CD14-positive monocyte (primary cell): Measurements from ENCODE around the gene TFAP2E. TPM values are rescaled to one million over a fixed set of nuclear protein-coding genes. Genes with fewer than 3 reads are reported as not detected.
"Not testable (repeated sequence)": the region's sequence is repeated elsewhere in the genome, so short reads cannot be mapped to it uniquely, and the experiment has no call there.

Experiments used
- DNase-seq, 3 donors: peaks; one replicate each; pipeline ENCODE4 v3.0.0-alpha.2; 2011 to 2022
- H2AFZ ChIP-seq: 2 replicates; pipeline ENCODE4 v1.6.0; 2012; ENCODE audit warnings: mild to moderate bottlenecking, low read depth, low read length, inconsistent platforms; ENCODE audit not compliant: insufficient read depth, poor library complexity, severe bottlenecking
- H3K27ac ChIP-seq, 2 donors: 1 replicate in 1 of 2; 2 replicates in 1 of 2; pipeline ENCODE4 v1.5.1; 2012 to 2013; ENCODE audit warnings: low read length in 2 of 2, control low read depth in 1 of 2, inconsistent platforms in 1 of 2, low read depth in 1 of 2, mild to moderate bottlenecking in 1 of 2
- H3K27me3 ChIP-seq, 2 donors: one replicate each; pipeline versions ENCODE4 v1.6.0 to v1.6.1; 2011 to 2013; ENCODE audit warnings: low read length in 2 of 2; ENCODE audit not compliant: control insufficient read depth in 2 of 2, insufficient read depth in 2 of 2
- H3K36me3 ChIP-seq, 2 donors: replicated peaks in 1 of 2; 1 replicate in 1 of 2; 2 replicates in 1 of 2; pipeline versions ENCODE4 v1.5.1 to v1.6.1; 2012 to 2013; ENCODE audit warnings: low read length in 2 of 2, control low read depth in 1 of 2, inconsistent platforms in 1 of 2, mild to moderate bottlenecking in 1 of 2; ENCODE audit not compliant: insufficient read depth in 2 of 2, control insufficient read depth in 1 of 2
- H3K4me1 ChIP-seq, 2 donors: 1 replicate in 1 of 2; 2 replicates in 1 of 2; pipeline versions ENCODE4 v1.5.1 to v1.6.1; 2012 to 2013; ENCODE audit warnings: low read length in 2 of 2, control low read depth in 1 of 2, inconsistent platforms in 1 of 2, mild to moderate bottlenecking in 1 of 2, moderate library complexity in 1 of 2; ENCODE audit not compliant: insufficient read depth in 2 of 2, control insufficient read depth in 1 of 2
- H3K4me2 ChIP-seq: replicated peaks from 2 replicates; pipeline ENCODE3; 2012; ENCODE audit warnings: low read length, moderate library complexity, mild to moderate bottlenecking; ENCODE audit not compliant: poor library complexity, severe bottlenecking; ENCODE audit errors: extremely low read depth
- H3K4me3 ChIP-seq, 3 experiments: fragments of 200-600 bp in 1 of 3; sonication (generic) in 1 of 3; replicated peaks in 1 of 3; 1 replicate in 2 of 3; 2 replicates in 1 of 3; pipeline ENCODE4 v1.5.1; 2011 to 2013; ENCODE audit warnings: low read length in 3 of 3, mild to moderate bottlenecking in 3 of 3, control low read depth in 2 of 3, low read depth in 2 of 3, inconsistent platforms in 1 of 3, moderate library complexity in 1 of 3
- H3K79me2 ChIP-seq: 2 replicates; pipeline ENCODE4 v1.6.0; 2012; ENCODE audit warnings: mild to moderate bottlenecking, control low read depth, inconsistent platforms, low read length, moderate library complexity; ENCODE audit not compliant: insufficient read depth
- H3K9ac ChIP-seq: 2 replicates; pipeline ENCODE4 v1.6.0; 2017; ENCODE audit warnings: low read length, mild to moderate bottlenecking; ENCODE audit not compliant: insufficient read depth, poor library complexity, severe bottlenecking
- H3K9me3 ChIP-seq, 2 donors: replicated peaks in 1 of 2; 1 replicate in 1 of 2; 2 replicates in 1 of 2; pipeline versions ENCODE4 v1.5.1 to v1.6.1; 2012 to 2013; ENCODE audit warnings: low read length in 2 of 2, control low read depth in 1 of 2; ENCODE audit not compliant: control insufficient read depth in 1 of 2, insufficient read depth in 1 of 2
- H4K20me1 ChIP-seq: 2 replicates; pipeline ENCODE4 v1.6.0; 2012; ENCODE audit warnings: mild to moderate bottlenecking, low read length, control low read depth, moderate library complexity; ENCODE audit not compliant: insufficient read depth
- H3K27ac Mint-ChIP-seq, 7 donors: one replicate each; pipeline ENCODE4 v1.8.0; 2020; ENCODE audit warnings: mild to moderate bottlenecking in 7 of 7, mixed read lengths in 7 of 7, moderate library complexity in 6 of 7, inconsistent platforms in 2 of 7
- H3K27me3 Mint-ChIP-seq, 3 donors: one replicate each; pipeline ENCODE4 v1.8.0; 2021 to 2022; ENCODE audit warnings: low read depth in 3 of 3, mild to moderate bottlenecking in 3 of 3, mixed read lengths in 3 of 3, moderate library complexity in 3 of 3, inconsistent platforms in 1 of 3
- H3K36me3 Mint-ChIP-seq, 2 donors: one replicate each; pipeline ENCODE4 v1.8.0; 2020; ENCODE audit warnings: mixed read lengths in 2 of 2, inconsistent platforms in 1 of 2, mild to moderate bottlenecking in 1 of 2
- H3K4me1 Mint-ChIP-seq: one replicate; pipeline ENCODE4 v1.8.0; 2020; ENCODE audit warnings: mild to moderate bottlenecking, mixed read lengths
- H3K4me3 Mint-ChIP-seq, 2 donors: one replicate each; pipeline ENCODE4 v1.8.0; 2020; ENCODE audit warnings: mild to moderate bottlenecking in 2 of 2, mixed read lengths in 2 of 2, moderate library complexity in 1 of 2
- H3K9me3 Mint-ChIP-seq, 7 donors: one replicate each; pipeline ENCODE4 v1.8.0; 2020 to 2022; ENCODE audit warnings: mixed read lengths in 7 of 7, mild to moderate bottlenecking in 6 of 7, moderate library complexity in 6 of 7, inconsistent platforms in 2 of 7
- CTCF ChIP-seq: fragments of 200-600 bp; IDR thresholded peaks from one replicate; pipeline ENCODE4 v1.8.0; 2022; ENCODE audit warnings: antibody characterized with exemption, mild to moderate bottlenecking
- WGBS: methylation state at CpG from one replicate; pipeline ENCODE4 v1.1.5; 2013; ENCODE audit warnings: missing lambda C conversion rate; ENCODE audit not compliant: insufficient coverage; 5-methylcytosine and 5-hydroxymethylcytosine counted together
- intact Hi-C, 2 donors: fragments of 100-400 bp; cut with micrococcal nuclease; formaldehyde crosslinking; loops; one replicate each; pipeline versions ENCODE4 v1.15.0 to v1.15.1; 2023
- polyA plus RNA-seq, 3 donors: library from polyadenylated mRNA; depleted of rRNA in 1 of 3; unstranded in 2 of 3; stranded (reverse) in 1 of 3; fragments of 300-500 nt in 2 of 3; fragments of >200 nt in 1 of 3; fragmentation: Illumina TruSeq in 2 of 3; gene quantifications; 1 replicate in 2 of 3; 2 replicates in 1 of 3; pipeline ENCODE4 v1.2.3, GENCODE V29; 2012 to 2021

TFAP2E gene
- polyA plus RNA-seq, 3 donors: 0.77 to 4.5 (median 1.5) TPM

DNA sequence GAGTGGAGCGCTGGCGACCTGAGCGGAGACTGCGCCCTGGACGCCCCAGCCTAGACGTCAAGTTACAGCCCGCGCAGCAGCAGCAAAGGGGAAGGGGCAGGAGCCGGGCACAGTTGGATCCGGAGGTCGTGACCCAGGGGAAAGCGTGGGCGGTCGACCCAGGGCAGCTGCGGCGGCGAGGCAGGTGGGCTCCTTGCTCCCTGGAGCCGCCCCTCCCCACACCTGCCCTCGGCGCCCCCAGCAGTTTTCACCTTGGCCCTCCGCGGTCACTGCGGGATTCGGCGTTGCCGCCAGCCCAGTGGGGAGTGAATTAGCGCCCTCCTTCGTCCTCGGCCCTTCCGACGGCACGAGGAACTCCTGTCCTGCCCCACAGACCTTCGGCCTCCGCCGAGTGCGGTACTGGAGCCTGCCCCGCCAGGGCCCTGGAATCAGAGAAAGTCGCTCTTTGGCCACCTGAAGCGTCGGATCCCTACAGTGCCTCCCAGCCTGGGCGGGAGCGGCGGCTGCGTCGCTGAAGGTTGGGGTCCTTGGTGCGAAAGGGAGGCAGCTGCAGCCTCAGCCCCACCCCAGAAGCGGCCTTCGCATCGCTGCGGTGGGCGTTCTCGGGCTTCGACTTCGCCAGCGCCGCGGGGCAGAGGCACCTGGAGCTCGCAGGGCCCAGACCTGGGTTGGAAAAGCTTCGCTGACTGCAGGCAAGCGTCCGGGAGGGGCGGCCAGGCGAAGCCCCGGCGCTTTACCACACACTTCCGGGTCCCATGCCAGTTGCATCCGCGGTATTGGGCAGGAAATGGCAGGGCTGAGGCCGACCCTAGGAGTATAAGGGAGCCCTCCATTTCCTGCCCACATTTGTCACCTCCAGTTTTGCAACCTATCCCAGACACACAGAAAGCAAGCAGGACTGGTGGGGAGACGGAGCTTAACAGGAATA lies 4.2 kb downstream of the TFAP2E start:
- Histone ChIP-seq H4K20me1 (no peaks in the 10 kb centered on the region), H3K9me3 (no peaks in the 10 kb centered on the region), H3K4me2 (peak overlapping the region; percentile 99), H3K27ac (peak overlapping the region; percentile 48 to 83), H3K79me2 (peaks cover 4% of the 10 kb centered on the region), H3K27me3 (peaks cover 5 to 26% of the 10 kb centered on the region in 2 donors), H3K4me3 (peak overlapping the region; percentile 84 to 97 (median 91)), H2AFZ (peak overlapping the region; percentile 100), H3K4me1 (peaks cover 48 to 58% of the 10 kb centered on the region in 2 donors), H3K9ac (peak overlapping the region; percentile 79), H3K36me3 (no peaks in the 10 kb centered on the region)
- under 1% methylated on average over 66 of the region's 70 CpGs for WGBS
- H3K4me3 Mint-ChIP-seq: peak overlapping the region; percentile 99 to 100
- H3K27me3 Mint-ChIP-seq: peaks cover 23 to 37% (median 32%) of the 10 kb centered on the region in 3 donors
- DNase-seq: peak; percentile 42 to 64 (median 49)
- peak overlapping the region in 6 of 7 donors; percentile 63 to 85 (median 84) for H3K27ac Mint-ChIP-seq
- peaks cover 0 to 8% (median 0%) of the 10 kb centered on the region in 7 donors for H3K9me3 Mint-ChIP-seq
- peaks cover 5 to 16% of the 10 kb centered on the region in 2 donors for H3K36me3 Mint-ChIP-seq
- peaks cover 45% of the 10 kb centered on the region for H3K4me1 Mint-ChIP-seq
- no peak for TF ChIP-seq CTCF
- intact Hi-C loops: loop anchor here in 1 of 2 donors (10.0 kb wide), 1 partner anchor 67 kb away; the partner anchor contains the start of gene PSMB2

DNA sequence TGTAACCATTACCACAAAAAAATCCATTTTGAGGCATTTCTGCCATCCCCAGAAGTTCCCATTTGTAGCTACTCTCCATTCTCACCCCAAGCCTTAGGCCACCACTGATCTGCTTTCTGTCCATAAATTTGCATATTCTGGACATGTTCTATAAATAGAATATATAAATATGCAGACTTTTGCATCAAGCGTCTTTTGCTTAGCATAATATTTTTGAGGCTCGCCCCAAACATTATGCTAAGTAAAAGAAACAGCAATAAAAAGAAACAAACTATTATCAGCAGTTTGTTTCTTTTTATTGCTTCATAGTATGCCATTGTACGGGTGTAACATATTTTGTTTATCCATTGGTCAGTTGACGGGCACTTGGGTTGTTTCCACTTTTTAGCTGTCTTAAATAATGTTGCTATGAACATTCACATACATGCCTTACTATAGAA lies 7.9 kb downstream of the TFAP2E start:
- no peak overlapping the region for H3K27ac Mint-ChIP-seq
- H3K9me3 Mint-ChIP-seq: peaks cover 0 to 2% (median 0%) of the 10 kb centered on the region in 7 donors
- Histone ChIP-seq H3K79me2 (peaks cover 4% of the 10 kb centered on the region), H3K4me1 (peaks cover 28 to 34% of the 10 kb centered on the region in 2 donors), H2AFZ (no peak overlapping the region), H3K4me2 (no peak overlapping the region), H3K36me3 (no peaks in the 10 kb centered on the region), H3K27me3 (peaks cover 0 to 5% of the 10 kb centered on the region in 2 donors), H4K20me1 (no peaks in the 10 kb centered on the region), H3K9ac (no peak overlapping the region), H3K4me3 (no peak overlapping the region), H3K27ac (no peak overlapping the region), H3K9me3 (no peaks in the 10 kb centered on the region)
- intact Hi-C loops: no loop called here
- no peak overlapping the region for H3K4me3 Mint-ChIP-seq
- peaks cover 4 to 20% (median 9%) of the 10 kb centered on the region in 3 donors for H3K27me3 Mint-ChIP-seq
- WGBS: no CpG with 5 or more reads among the region's 4 CpGs
- no peak for DNase-seq
- TF ChIP-seq CTCF: no peak
- H3K4me1 Mint-ChIP-seq: peaks cover 23% of the 10 kb centered on the region
- peaks cover 11 to 12% of the 10 kb centered on the region in 2 donors for H3K36me3 Mint-ChIP-seq

DNA sequence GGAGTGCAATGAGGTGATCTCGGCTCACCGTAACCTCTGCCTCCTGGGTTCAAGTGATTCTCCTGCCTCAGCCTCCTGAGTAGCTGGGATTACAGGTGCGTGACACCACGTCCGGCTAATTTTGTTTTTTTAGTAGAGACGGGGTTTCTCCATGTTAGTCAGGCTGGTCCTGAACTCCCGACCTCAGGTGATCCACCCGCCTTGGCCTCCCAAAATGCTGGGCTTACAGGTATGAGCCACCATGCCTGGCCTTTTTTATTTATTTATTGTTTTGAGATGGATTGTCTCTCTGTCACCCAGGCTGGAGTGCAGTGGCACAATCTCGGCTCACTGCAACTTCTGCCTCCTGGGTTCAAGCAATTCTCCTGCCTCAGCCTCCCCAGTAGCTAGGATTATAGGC lies 8.5 kb downstream of the TFAP2E start:
- 93% methylated on average over 3 of the region's 9 CpGs for WGBS
- not testable (repeated sequence) for DNase-seq

More for the DNA sequence above, 8.5 kb downstream of the TFAP2E start:
- intact Hi-C loops, H2AFZ ChIP-seq, H3K36me3 ChIP-seq, H3K27me3 ChIP-seq, H3K9ac ChIP-seq, H3K27ac ChIP-seq, H3K9me3 Mint-ChIP-seq, H3K4me3 ChIP-seq, H3K79me2 ChIP-seq, H3K4me3 Mint-ChIP-seq, H3K4me2 ChIP-seq, H4K20me1 ChIP-seq, H3K9me3 ChIP-seq: not testable (repeated sequence)
- Mint-ChIP-seq H3K4me1 (peaks cover 17% of the 10 kb centered on the region), H3K36me3 (peaks cover 9 to 12% of the 10 kb centered on the region in 2 donors), H3K27me3 (peaks cover 0 to 14% (median 3%) of the 10 kb centered on the region in 3 donors), H3K27ac (peak overlapping the region in 1 of 7 donors; percentile 66)
- peaks cover 21 to 28% of the 10 kb centered on the region in 2 donors for H3K4me1 ChIP-seq
